HepG2 (cell line): ENCODE measurements around the gene N4BP2. TPM values are rescaled to one million over a fixed set of nuclear protein-coding genes. Genes with fewer than 3 reads are reported as not detected.

ENCODE experiments used
- ATAC-seq: fragments of 200-7000 bp; cut with Tn5 transposase; 3 replicates; pipeline ENCODE4 v1.9.1; 2020; ENCODE audit warnings: mild to moderate bottlenecking, moderate library complexity
- BruUV-seq: library from RNA; stranded (reverse); fragments of 400-500 nt; replicated peaks from 2 replicates; lab custom pipeline; 2021; lab: Mats Ljungman, UMichigan
- CTCF ChIA-PET: fragments of 300-600 bp; formaldehyde crosslinking; extraction: SDS; loops from one replicate; lab custom pipeline; 2021; ENCODE audit warnings: low total read pairs, inconsistent platforms, low intra/inter-chr PET ratio; lab: Yijun Ruan, JAX
- POLR2A ChIA-PET: fragments of 350-600 bp; sonication (Branson Sonifier 250); formaldehyde crosslinking; loops from one replicate; lab custom pipeline; 2020; ENCODE audit warnings: antibody characterized with exemption, inconsistent platforms; lab: Yijun Ruan, JAX
- DNase-seq: peaks from one replicate; pipeline ENCODE4 v3.0.0-alpha.2; 2015; ENCODE audit warnings: low spot score
- FAIRE-seq: peaks from 3 replicates; lab custom pipeline; 2011; peaks lifted over from hg19 to GRCh38; lab: Jason Lieb, UNC
- H2AFZ ChIP-seq: one replicate; pipeline ENCODE4 v1.6.1; 2011; ENCODE audit warnings: low read length, inconsistent platforms
- H3K27ac ChIP-seq: fragments of 300-600 bp; 3 replicates; pipeline ENCODE4 v1.8.0; 2011; ENCODE audit warnings: mixed run types, mild to moderate bottlenecking, mixed read lengths, low read length, inconsistent platforms; ENCODE audit not compliant: insufficient read depth; ENCODE audit errors: extremely low read length
- H3K27me3 ChIP-seq, 2 experiments: fragments of 200-600 bp in 1 of 2; 2 replicates in 1 of 2; 3 replicates in 1 of 2; pipeline versions ENCODE4 v1.6.0 to v1.8.0; 2011; ENCODE audit warnings: low read length in 2 of 2, mild to moderate bottlenecking in 2 of 2, moderate library complexity in 2 of 2, inconsistent platforms in 1 of 2; ENCODE audit not compliant: insufficient read depth in 2 of 2, control insufficient read depth in 1 of 2
- H3K36me3 ChIP-seq, 2 experiments: fragments of 200-600 bp in 1 of 2; replicated peaks in 1 of 2; 2 replicates in 1 of 2; 3 replicates in 1 of 2; pipeline versions ENCODE4 v1.5.1 to v1.8.0; 2011; ENCODE audit warnings: low read length in 2 of 2, inconsistent platforms in 1 of 2; ENCODE audit not compliant: insufficient read depth in 2 of 2, control insufficient read depth in 1 of 2
- H3K4me1 ChIP-seq: 2 replicates; pipeline ENCODE4 v1.5.1; 2012; ENCODE audit warnings: low read length, inconsistent platforms; ENCODE audit not compliant: insufficient read depth
- H3K4me2 ChIP-seq: 2 replicates; pipeline ENCODE4 v1.6.0; 2011; ENCODE audit warnings: low read depth, low read length, inconsistent platforms
- H3K4me3 ChIP-seq, 3 experiments: fragments of 200-600 bp in 1 of 3; sonication (generic), shearing (Covaris generic) in 1 of 3; replicated peaks in 1 of 3; 2 replicates each; pipeline ENCODE4 v1.5.1; 2011 to 2016; ENCODE audit warnings: low read length in 3 of 3, inconsistent platforms in 2 of 3, low read depth in 2 of 3, mild to moderate bottlenecking in 2 of 3, control low read depth in 1 of 3, mixed read lengths in 1 of 3; ENCODE audit not compliant: insufficient read depth in 1 of 3
- H3K79me2 ChIP-seq: one replicate; pipeline ENCODE4 v1.6.1; 2011; ENCODE audit warnings: low read length, inconsistent platforms; ENCODE audit not compliant: insufficient read depth
- H3K9ac ChIP-seq: 2 replicates; pipeline ENCODE4 v1.6.0; 2011; ENCODE audit warnings: mild to moderate bottlenecking, low read depth, low read length, inconsistent platforms; ENCODE audit not compliant: insufficient read depth
- H3K9me3 ChIP-seq: 2 replicates; pipeline ENCODE4 v1.5.1; 2012; ENCODE audit warnings: mild to moderate bottlenecking, low read length
- H4K20me1 ChIP-seq: 2 replicates; pipeline ENCODE4 v1.6.0; 2011; ENCODE audit warnings: inconsistent platforms, mild to moderate bottlenecking, low read length, moderate library complexity; ENCODE audit not compliant: insufficient read depth
- DR1 ChIP-seq: sonication (generic); formaldehyde crosslinking; IDR thresholded peaks from 2 replicates; pipeline ENCODE4 v1.8.0; 2021; ENCODE audit warnings: mild to moderate bottlenecking, missing genetic modification reagents, inconsistent platforms
- FUBP1 ChIP-seq: sonication (generic); formaldehyde crosslinking; IDR thresholded peaks from 2 replicates; pipeline ENCODE4 v1.5.1; 2020; ENCODE audit warnings: missing genetic modification reagents, mild to moderate bottlenecking, borderline replicate concordance
- KAT8 ChIP-seq: IDR thresholded peaks from 2 replicates; pipeline ENCODE4 v1.6.1; 2016; ENCODE audit warnings: missing genetic modification reagents, missing compliant biosample characterization
- KDM1A ChIP-seq: IDR thresholded peaks from 2 replicates; pipeline ENCODE4 v1.6.1; 2016; ENCODE audit warnings: missing compliant biosample characterization
- NCOA1 ChIP-seq: sonication (generic); formaldehyde crosslinking; IDR thresholded peaks from 2 replicates; pipeline ENCODE4 v1.9.0; 2021; ENCODE audit warnings: missing genetic modification reagents
- PCBP1 ChIP-seq: fragments of 200-400 bp; formaldehyde crosslinking; IDR thresholded peaks from 2 replicates; pipeline ENCODE4 v1.6.1; 2017; ENCODE audit warnings: mild to moderate bottlenecking, low read depth, low read length, borderline replicate concordance
- SMAD1 ChIP-seq: sonication (generic); formaldehyde crosslinking; IDR thresholded peaks from 2 replicates; pipeline ENCODE4 v1.4.0; 2020; ENCODE audit warnings: missing genetic modification reagents, low read depth, mild to moderate bottlenecking, borderline replicate concordance
- TCF7 ChIP-seq: sonication (generic); IDR thresholded peaks from 2 replicates; pipeline ENCODE4 v1.6.1; 2016; ENCODE audit warnings: antibody characterized with exemption, low read depth
- ZNF343 ChIP-seq: sonication (generic); formaldehyde crosslinking; IDR thresholded peaks from 2 replicates; pipeline ENCODE4 v1.4.0; 2020; ENCODE audit warnings: mild to moderate bottlenecking, missing genetic modification reagents
- WGBS: methylation state at CpG from one replicate; pipeline ENCODE4 v1.1.6; 2017; ENCODE audit warnings: low lambda C conversion rate; 5-methylcytosine and 5-hydroxymethylcytosine counted together
- in situ Hi-C: cut with HindIII; loops from 2 replicates; pipeline ENCODE4 v1.10.0; 2017; ENCODE audit warnings: low pct_unique_long_range_greater_than_20kb; ENCODE audit not compliant: extremely low pct_ligation_motif_present
- intact Hi-C: fragments of 100-400 bp; cut with micrococcal nuclease; formaldehyde crosslinking; loops from one replicate; pipeline ENCODE4 v1.10.0; 2022; ENCODE audit not compliant: unreplicated experiment
- polyA plus RNA-seq, 8 experiments: library from polyadenylated mRNA; depleted of rRNA in 3 of 8; stranded (reverse) in 7 of 8; unstranded in 1 of 8; fragments of >200 nt; fragmentation: Illumina TruSeq in 4 of 8; extraction: Trizol in 4 of 8; gene quantifications; 2 replicates each; pipeline versions ENCODE4 v1.2.1 to v1.2.3, GENCODE V29; 2011 to 2016; ENCODE audit warnings: low read depth in 4 of 8, missing spikeins in 1 of 8, mixed read lengths in 1 of 8; ENCODE audit not compliant: insufficient read depth in 1 of 8
- total RNA-seq, 5 experiments: library from RNA; depleted of rRNA; stranded (reverse); fragments of >200 nt; fragmentation: Illumina TruSeq; extraction: Trizol; gene quantifications; 2 replicates each; pipeline ENCODE4 v1.2.3, GENCODE V29; 2016; ENCODE audit warnings: low read depth in 1 of 5

The N4BP2 gene
- total and polyA plus RNA-seq, 2 of the 13 experiments (the other 11 are each of a cell fraction or from before 2014, with no cell fraction given): 5.6 to 12.9 TPM

DNA sequence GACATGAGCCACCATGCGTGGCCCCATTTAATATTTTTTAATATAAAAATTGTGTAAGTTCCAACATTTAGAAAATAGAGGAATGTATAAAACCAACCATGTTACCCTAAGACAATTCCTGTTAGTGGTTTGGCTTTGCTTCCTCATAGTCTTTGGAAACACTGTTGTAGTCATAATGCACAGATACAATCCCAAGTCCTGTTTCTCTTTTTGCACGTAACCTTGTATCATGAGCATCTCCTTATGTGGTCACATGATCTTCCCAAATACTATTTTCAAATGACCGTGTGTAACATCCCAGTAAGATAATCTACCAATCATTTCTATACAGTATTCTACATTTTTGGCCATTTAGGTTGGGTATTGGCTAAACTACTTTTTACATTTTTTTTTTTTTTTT lies 126.3 kb downstream of the N4BP2 start:
- H3K4me2 ChIP-seq: no peak overlapping the region
- CTCF ChIA-PET: no interaction called here
- DNase-seq (no peak), ATAC-seq (no peak), FAIRE-seq (no peak)
- BruUV-seq: no TSS peak
- no peak overlapping the region for H3K4me3 ChIP-seq
- H4K20me1 ChIP-seq: no peaks in the 10 kb centered on the region
- TF ChIP-seq TCF7 (no peak), PCBP1 (no peak), KAT8 (CRISPR knock-in tag) (no peak), DR1 (CRISPR knock-in tag) (no peak), SMAD1 (CRISPR knock-in tag) (no peak), NCOA1 (CRISPR knock-in tag) (no peak), KDM1A (no peak), ZNF343 (no peak), FUBP1 (CRISPR knock-in tag) (no peak)
- H3K79me2 ChIP-seq: no peaks in the 10 kb centered on the region
- no peaks in the 10 kb centered on the region for H3K4me1 ChIP-seq
- intact Hi-C loops: no loop called here
- in situ Hi-C loops: no loop called here
- WGBS: 67% methylated on average over 3 of the region's 3 CpGs
- POLR2A ChIA-PET: no interaction called here
- no peak overlapping the region for H2AFZ ChIP-seq
- no peaks in the 10 kb centered on the region for H3K36me3 ChIP-seq
- H3K27me3 ChIP-seq: no peaks in the 10 kb centered on the region; a peak in 1 of 5 replicates
- no peak overlapping the region for H3K27ac ChIP-seq
- no peak overlapping the region for H3K9ac ChIP-seq
- no peaks in the 10 kb centered on the region for H3K9me3 ChIP-seq
